ENCODE results near the gene SNX8. TPM values are rescaled to one million over a fixed set of nuclear protein-coding genes. Genes with fewer than 3 reads are reported as not detected.

The SNX8 gene
- total and polyA plus RNA-seq, 2 of the 4 experiments (the other 2 are of a cell fraction) = 7.7 to 55.9 TPM

DNA sequence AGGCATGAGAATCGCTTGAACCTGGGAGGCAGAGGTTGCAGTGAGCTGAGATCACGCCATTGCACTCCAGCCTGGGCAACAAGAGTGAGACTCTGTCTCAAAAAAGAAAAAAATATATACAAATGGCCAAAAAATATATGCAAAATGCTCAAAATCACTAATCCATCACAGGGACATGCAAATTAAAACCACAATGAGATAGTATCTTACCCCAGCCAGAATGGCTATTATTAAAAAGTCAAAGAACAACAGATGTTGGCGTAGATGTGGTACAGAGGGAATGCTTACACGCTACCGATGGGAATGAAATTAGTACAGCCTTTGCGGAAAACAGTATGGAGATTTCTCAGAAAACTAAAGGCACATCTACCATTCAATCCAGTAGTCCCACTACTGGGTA is 17.4 kb downstream of the SNX8 start:
- dilution Hi-C loops (cut with HindIII; ENCODE audit: low sequenced_read_pairs, unreplicated experiment) = no loop called here
- H2AK9ac ChIP-seq (replicated peaks; ENCODE audit: low read depth, low read length, poor library complexity) = no peak overlapping the region
- H2BK5ac ChIP-seq (ENCODE audit: low read depth, low read length, poor library complexity, severe bottlenecking) = no peak overlapping the region

More for the DNA sequence above, 17.4 kb downstream of the SNX8 start:
- H4K20me1 ChIP-seq (ENCODE audit: insufficient read depth, low read length) = peaks cover 11% of the 10 kb centered on the region
- in situ Hi-C loops (cut with MboI; ENCODE audit: low sequenced_read_pairs) (no loop called here), intact Hi-C loops (cut with micrococcal nuclease) (no loop called here)
- no peaks in the 10 kb centered on the region for H3K36me3 ChIP-seq (ENCODE audit: control insufficient read depth, insufficient read depth, low read length)
- H3K4me3 ChIP-seq (ENCODE audit: insufficient read depth, low read depth, low read length) = no peak overlapping the region
- H3K23ac ChIP-seq (ENCODE audit: low read depth, low read length) = no peak overlapping the region
- H3K9ac ChIP-seq (ENCODE audit: low read depth, low read length) = no peak overlapping the region
- no peak overlapping the region for H3K27ac ChIP-seq (ENCODE audit: insufficient read depth, low read length)
- H4K5ac ChIP-seq (ENCODE audit: low read depth, low read length) = no peak overlapping the region
- ChIA-PET POLR2A (ENCODE audit: unreplicated experiment) (no interaction called here), CTCF (no interaction called here)
- H2BK20ac ChIP-seq (ENCODE audit: low read depth, low read length) = no peak overlapping the region
- H4K91ac ChIP-seq (ENCODE audit: insufficient read depth, low read depth, low read length) = no peak overlapping the region
- H2AFZ ChIP-seq (replicated peaks; ENCODE audit: low read length, poor library complexity) = no peak overlapping the region
- H3K9me1 ChIP-seq (ENCODE audit: insufficient read depth, low read length) = peaks cover 17% of the 10 kb centered on the region
- no peaks in the 10 kb centered on the region for H3K9me3 ChIP-seq (ENCODE audit: control insufficient read depth, insufficient read depth, low read length)
- no peak overlapping the region for H2AK5ac ChIP-seq (ENCODE audit: low read depth, low read length)
- no peak overlapping the region for H3K4me2 ChIP-seq (ENCODE audit: low read depth, low read length)
- H2BK120ac ChIP-seq (ENCODE audit: low read depth, low read length) = no peak overlapping the region
- TF ChIP-seq RAD21 (IDR thresholded peaks at IDR 0.05; ENCODE audit: low read length) = no peak
- TF ChIP-seq POLR2A (IDR thresholded peaks at IDR 0.05; ENCODE audit: low read depth, low read length) = no peak
- TF ChIP-seq, protein P1, sequence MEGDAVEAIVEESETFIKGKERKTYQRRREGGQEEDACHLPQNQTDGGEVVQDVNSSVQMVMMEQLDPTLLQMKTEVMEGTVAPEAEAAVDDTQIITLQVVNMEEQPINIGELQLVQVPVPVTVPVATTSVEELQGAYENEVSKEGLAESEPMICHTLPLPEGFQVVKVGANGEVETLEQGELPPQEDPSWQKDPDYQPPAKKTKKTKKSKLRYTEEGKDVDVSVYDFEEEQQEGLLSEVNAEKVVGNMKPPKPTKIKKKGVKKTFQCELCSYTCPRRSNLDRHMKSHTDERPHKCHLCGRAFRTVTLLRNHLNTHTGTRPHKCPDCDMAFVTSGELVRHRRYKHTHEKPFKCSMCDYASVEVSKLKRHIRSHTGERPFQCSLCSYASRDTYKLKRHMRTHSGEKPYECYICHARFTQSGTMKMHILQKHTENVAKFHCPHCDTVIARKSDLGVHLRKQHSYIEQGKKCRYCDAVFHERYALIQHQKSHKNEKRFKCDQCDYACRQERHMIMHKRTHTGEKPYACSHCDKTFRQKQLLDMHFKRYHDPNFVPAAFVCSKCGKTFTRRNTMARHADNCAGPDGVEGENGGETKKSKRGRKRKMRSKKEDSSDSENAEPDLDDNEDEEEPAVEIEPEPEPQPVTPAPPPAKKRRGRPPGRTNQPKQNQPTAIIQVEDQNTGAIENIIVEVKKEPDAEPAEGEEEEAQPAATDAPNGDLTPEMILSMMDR (conservative IDR thresholded peaks at IDR 0.05; ENCODE audit: low read depth, low read length) = no peak
- TF ChIP-seq MAZ (IDR thresholded peaks at IDR 0.05; ENCODE audit: borderline replicate concordance, low read depth, low read length) = no peak
- no peak for TF ChIP-seq RCOR1 (IDR thresholded peaks at IDR 0.05; ENCODE audit: insufficient replicate concordance, low read length)
- TF ChIP-seq NFE2L2 (IDR thresholded peaks at IDR 0.05; ENCODE audit: low read depth, low read length) = no peak
- no peak for TF ChIP-seq RFX5 (IDR thresholded peaks at IDR 0.05; ENCODE audit: low read depth, low read length)
- TF ChIP-seq MXI1 (IDR thresholded peaks at IDR 0.05; ENCODE audit: borderline replicate concordance, low read depth, low read length) = no peak
- H3K79me1 ChIP-seq (ENCODE audit: low read depth in 1 of 2, low read length in 2 of 2) = peaks cover 30 to 61% of the 10 kb centered on the region in 2 experiments
- H3K18ac ChIP-seq (ENCODE audit: low read depth, low read length) = no peak overlapping the region
- H3K27me3 ChIP-seq (ENCODE audit: control insufficient read depth, insufficient read depth, low read length) = no peaks in the 10 kb centered on the region
- no peak for DNase-seq
- WGBS, 2 experiments (ENCODE audit: extremely low coverage in 2 of 2, insufficient read length in 1 of 2) = no CpG with 5 or more reads among the region's 6 CpGs
- H3K4ac ChIP-seq (ENCODE audit: low read depth, low read length) = no peak overlapping the region
- H2BK15ac ChIP-seq (ENCODE audit: low read depth, low read length) = no peak overlapping the region
- no peak overlapping the region for H3K14ac ChIP-seq (replicated peaks; ENCODE audit: low read depth, low read length)
- H3K56ac ChIP-seq (ENCODE audit: extremely low read depth, insufficient read depth, low read length) = no peak overlapping the region
- BruUV-seq (replicated peaks) = no TSS peak
- ATAC-seq (ENCODE audit: low read depth) = no peak
- H3K4me1 ChIP-seq (ENCODE audit: control insufficient read depth, insufficient read depth, low read length) = peaks cover 11% of the 10 kb centered on the region
- no peak overlapping the region for H4K8ac ChIP-seq (ENCODE audit: low read depth in 2 of 2, low read length in 2 of 2)

All from IMR-90 (cell line).